Panc1 (cell line): Measurements from ENCODE around the gene EZH2. TPM values are rescaled to one million over a fixed set of nuclear protein-coding genes. Genes with fewer than 3 reads are reported as not detected.

ENCODE experiments used
- ATAC-seq: fragments of 200-7000 bp; cut with Tn5 transposase; 2 replicates; pipeline ENCODE4 v1.9.1; 2020; ENCODE audit warnings: mild to moderate bottlenecking, moderate library complexity
- BruUV-seq: library from RNA; stranded (reverse); fragments of 400-500 nt; replicated peaks from 2 replicates; lab custom pipeline; 2021; lab: Mats Ljungman, UMichigan
- CTCF ChIA-PET: fragments of 300-600 bp; sonication (Branson Sonifier 250); formaldehyde crosslinking; loops from one replicate; lab custom pipeline; 2022; ENCODE audit warnings: antibody characterized with exemption; lab: Charles Lee
- POLR2A ChIA-PET: fragments of 300-600 bp; sonication (Branson Sonifier 250); formaldehyde crosslinking; loops from one replicate; lab custom pipeline; 2022; ENCODE audit warnings: antibody characterized with exemption; lab: Charles Lee
- DNase-seq: peaks from one replicate; pipeline ENCODE4 v3.0.0-alpha.2; 2010; ENCODE audit warnings: low read depth, low spot score
- H3K27ac ChIP-seq: 2 replicates; pipeline ENCODE4 v1.5.1; 2011; ENCODE audit warnings: mild to moderate bottlenecking, low read length, inconsistent platforms
- H3K27me3 ChIP-seq: fragments of 200-500 bp; sonication (Bioruptor generic); 2 replicates; pipeline ENCODE4 v1.6.0; 2014; ENCODE audit warnings: low read length, inconsistent platforms; ENCODE audit not compliant: control insufficient read depth, insufficient read depth
- H3K36me3 ChIP-seq: fragments of 200-500 bp; sonication (Bioruptor generic); 2 replicates; pipeline ENCODE4 v1.5.1; 2014; ENCODE audit warnings: inconsistent platforms, mild to moderate bottlenecking, low read length, moderate library complexity; ENCODE audit not compliant: control insufficient read depth, insufficient read depth
- H3K4me1 ChIP-seq: 2 replicates; pipeline ENCODE4 v1.5.1; 2011; ENCODE audit warnings: inconsistent platforms, mild to moderate bottlenecking, low read length, moderate library complexity; ENCODE audit not compliant: control insufficient read depth, insufficient read depth
- H3K4me3 ChIP-seq, 2 experiments: 2 replicates each; pipeline ENCODE4 v1.5.1; 2011 to 2012; ENCODE audit warnings: low read depth in 2 of 2, low read length in 2 of 2, mild to moderate bottlenecking in 2 of 2, inconsistent platforms in 1 of 2, moderate library complexity in 1 of 2
- H3K9me3 ChIP-seq: fragments of 200-500 bp; sonication (Bioruptor generic); 2 replicates; pipeline ENCODE4 v1.5.1; 2014; ENCODE audit warnings: low read depth, mild to moderate bottlenecking, inconsistent platforms, low read length, moderate library complexity; ENCODE audit not compliant: control insufficient read depth, insufficient read depth
- POLR2AphosphoS5 ChIP-seq: IDR thresholded peaks from 2 replicates; pipeline ENCODE4 v1.6.1; 2012; ENCODE audit warnings: mild to moderate bottlenecking, low read depth, low read length, moderate library complexity
- SIN3A ChIP-seq: IDR thresholded peaks from 2 replicates; pipeline ENCODE4 v1.6.1; 2012; ENCODE audit warnings: low read depth, mild to moderate bottlenecking, low read length, moderate library complexity, borderline replicate concordance; ENCODE audit not compliant: insufficient read depth
- TCF7L2 ChIP-seq: IDR thresholded peaks from 2 replicates; pipeline ENCODE4 v1.6.1; 2011; ENCODE audit warnings: mild to moderate bottlenecking, low read depth, low read length, inconsistent platforms
- in situ Hi-C: cut with HindIII; loops from 2 replicates; pipeline ENCODE4 v1.10.0; 2016; ENCODE audit warnings: low sequenced_read_pairs, low pct_unique_long_range_greater_than_20kb
- intact Hi-C: fragments of 100-400 bp; cut with micrococcal nuclease; formaldehyde crosslinking; loops from one replicate; pipeline ENCODE4 v1.10.0; 2022; ENCODE audit not compliant: unreplicated experiment
- total RNA-seq: library from RNA; stranded (reverse); gene quantifications from one replicate; pipeline ENCODE4 v1.2.1, GENCODE V29; 2021; ENCODE audit not compliant: unreplicated experiment
- TF ChIP-seq, protein P1 (sequence below): fragments of 450-650 bp; IDR thresholded peaks from 2 replicates; pipeline ENCODE4 v1.5.1; 2017; ENCODE audit warnings: mild to moderate bottlenecking
- TF ChIP-seq, protein P2 (sequence below), 2 experiments: IDR thresholded peaks; 2 replicates each; pipeline ENCODE4 v1.6.1; 2011 to 2012; ENCODE audit warnings: low read depth in 2 of 2, control low read depth in 1 of 2, low read length in 1 of 2, mild to moderate bottlenecking in 1 of 2, moderate library complexity in 1 of 2; ENCODE audit not compliant: insufficient read depth in 1 of 2

Gene EZH2
- total RNA-seq, 1 experiment from 2014 or later = 38.3 TPM

DNA sequence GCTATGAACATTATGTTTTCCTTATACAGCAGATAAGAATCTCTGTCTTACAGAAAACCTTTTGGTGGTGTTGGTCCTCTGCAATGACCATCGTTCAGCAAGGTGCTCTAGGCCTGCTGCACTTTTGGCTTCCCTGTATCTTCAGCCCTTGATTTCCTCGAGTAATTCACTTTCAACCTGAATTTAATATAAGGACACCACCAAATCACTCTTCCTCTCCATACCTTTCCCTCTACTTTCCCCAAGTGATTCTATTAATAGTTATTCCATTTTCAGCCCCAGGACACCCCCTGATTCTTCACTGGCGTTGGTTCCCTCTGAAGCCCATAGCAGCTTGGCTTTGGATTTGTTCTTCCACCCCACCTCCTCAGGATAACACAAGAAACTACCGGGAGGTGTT lies 72.2 kb downstream of the EZH2 start:
- Histone ChIP-seq H3K27ac (no peak overlapping the region), H3K27me3 (no peaks in the 10 kb centered on the region), H3K9me3 (no peaks in the 10 kb centered on the region), H3K36me3 (peaks cover 41% of the 10 kb centered on the region), H3K4me1 (no peaks in the 10 kb centered on the region), H3K4me3 (no peak overlapping the region)
- ATAC-seq (no peak), DNase-seq (no peak)
- intact Hi-C loops (no loop called here), in situ Hi-C loops (no loop called here)
- TF ChIP-seq POLR2AphosphoS5 (no peak), TCF7L2 (no peak), SIN3A (no peak)
- TF ChIP-seq, protein P1, sequence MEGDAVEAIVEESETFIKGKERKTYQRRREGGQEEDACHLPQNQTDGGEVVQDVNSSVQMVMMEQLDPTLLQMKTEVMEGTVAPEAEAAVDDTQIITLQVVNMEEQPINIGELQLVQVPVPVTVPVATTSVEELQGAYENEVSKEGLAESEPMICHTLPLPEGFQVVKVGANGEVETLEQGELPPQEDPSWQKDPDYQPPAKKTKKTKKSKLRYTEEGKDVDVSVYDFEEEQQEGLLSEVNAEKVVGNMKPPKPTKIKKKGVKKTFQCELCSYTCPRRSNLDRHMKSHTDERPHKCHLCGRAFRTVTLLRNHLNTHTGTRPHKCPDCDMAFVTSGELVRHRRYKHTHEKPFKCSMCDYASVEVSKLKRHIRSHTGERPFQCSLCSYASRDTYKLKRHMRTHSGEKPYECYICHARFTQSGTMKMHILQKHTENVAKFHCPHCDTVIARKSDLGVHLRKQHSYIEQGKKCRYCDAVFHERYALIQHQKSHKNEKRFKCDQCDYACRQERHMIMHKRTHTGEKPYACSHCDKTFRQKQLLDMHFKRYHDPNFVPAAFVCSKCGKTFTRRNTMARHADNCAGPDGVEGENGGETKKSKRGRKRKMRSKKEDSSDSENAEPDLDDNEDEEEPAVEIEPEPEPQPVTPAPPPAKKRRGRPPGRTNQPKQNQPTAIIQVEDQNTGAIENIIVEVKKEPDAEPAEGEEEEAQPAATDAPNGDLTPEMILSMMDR = no peak
- TF ChIP-seq, protein P2, sequence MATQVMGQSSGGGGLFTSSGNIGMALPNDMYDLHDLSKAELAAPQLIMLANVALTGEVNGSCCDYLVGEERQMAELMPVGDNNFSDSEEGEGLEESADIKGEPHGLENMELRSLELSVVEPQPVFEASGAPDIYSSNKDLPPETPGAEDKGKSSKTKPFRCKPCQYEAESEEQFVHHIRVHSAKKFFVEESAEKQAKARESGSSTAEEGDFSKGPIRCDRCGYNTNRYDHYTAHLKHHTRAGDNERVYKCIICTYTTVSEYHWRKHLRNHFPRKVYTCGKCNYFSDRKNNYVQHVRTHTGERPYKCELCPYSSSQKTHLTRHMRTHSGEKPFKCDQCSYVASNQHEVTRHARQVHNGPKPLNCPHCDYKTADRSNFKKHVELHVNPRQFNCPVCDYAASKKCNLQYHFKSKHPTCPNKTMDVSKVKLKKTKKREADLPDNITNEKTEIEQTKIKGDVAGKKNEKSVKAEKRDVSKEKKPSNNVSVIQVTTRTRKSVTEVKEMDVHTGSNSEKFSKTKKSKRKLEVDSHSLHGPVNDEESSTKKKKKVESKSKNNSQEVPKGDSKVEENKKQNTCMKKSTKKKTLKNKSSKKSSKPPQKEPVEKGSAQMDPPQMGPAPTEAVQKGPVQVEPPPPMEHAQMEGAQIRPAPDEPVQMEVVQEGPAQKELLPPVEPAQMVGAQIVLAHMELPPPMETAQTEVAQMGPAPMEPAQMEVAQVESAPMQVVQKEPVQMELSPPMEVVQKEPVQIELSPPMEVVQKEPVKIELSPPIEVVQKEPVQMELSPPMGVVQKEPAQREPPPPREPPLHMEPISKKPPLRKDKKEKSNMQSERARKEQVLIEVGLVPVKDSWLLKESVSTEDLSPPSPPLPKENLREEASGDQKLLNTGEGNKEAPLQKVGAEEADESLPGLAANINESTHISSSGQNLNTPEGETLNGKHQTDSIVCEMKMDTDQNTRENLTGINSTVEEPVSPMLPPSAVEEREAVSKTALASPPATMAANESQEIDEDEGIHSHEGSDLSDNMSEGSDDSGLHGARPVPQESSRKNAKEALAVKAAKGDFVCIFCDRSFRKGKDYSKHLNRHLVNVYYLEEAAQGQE (IDR thresholded peaks at IDR 0.05; ENCODE audit: insufficient read depth in 1 of 2, low read depth in 2 of 2, low read length in 1 of 2) = no peak
- ChIA-PET POLR2A (no interaction called here), CTCF (no interaction called here)
- no TSS peak for BruUV-seq

DNA sequence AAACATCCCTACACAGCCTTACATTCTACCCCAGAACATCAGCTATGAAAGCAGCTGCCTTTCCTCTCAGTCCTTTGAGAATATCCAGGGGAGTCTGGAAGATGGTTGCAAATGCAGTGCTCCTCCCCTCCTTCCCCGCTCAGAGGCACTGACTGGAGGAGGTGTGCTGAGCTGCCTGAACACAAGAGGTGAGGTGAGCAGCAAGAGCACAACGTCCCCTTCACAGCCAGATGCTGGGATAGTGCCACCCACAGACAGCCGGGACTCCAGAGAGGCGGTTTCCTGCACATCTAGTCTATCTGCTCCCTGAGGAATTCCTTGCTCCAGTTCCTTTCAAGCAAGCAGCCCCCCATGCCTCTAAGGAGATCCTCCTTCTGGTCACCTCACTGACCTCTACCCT lies 74.2 kb downstream of the EZH2 start:
- DNase-seq (no peak), ATAC-seq (no peak)
- no peak overlapping the region for H3K27ac ChIP-seq
- ChIA-PET CTCF (no interaction called here), POLR2A (no interaction called here)
- TF ChIP-seq, protein P1 = no peak
- TF ChIP-seq SIN3A (no peak), TCF7L2 (no peak)
- H3K4me3 ChIP-seq = no peak overlapping the region
- no peaks in the 10 kb centered on the region for H3K9me3 ChIP-seq
- H3K4me1 ChIP-seq = no peaks in the 10 kb centered on the region
- in situ Hi-C loops (no loop called here), intact Hi-C loops (no loop called here)
- H3K27me3 ChIP-seq = no peaks in the 10 kb centered on the region
- peaks cover 31% of the 10 kb centered on the region; the same call in 1 of the 2 replicates for H3K36me3 ChIP-seq
- no TSS peak for BruUV-seq
